ENCODE measurements around the gene ERICH6.

GRCh38 chr3:150612494-150612893 is 91.2 kb downstream of the ERICH6 start:
- TF ChIP-seq POLR2AphosphoS5 (IDR thresholded peaks at IDR 0.05; ENCODE audit: low read depth, low read length) (no peak), SIN3A (IDR thresholded peaks at IDR 0.05; ENCODE audit: borderline replicate concordance, insufficient read depth, low read length) (no peak), REST (IDR thresholded peaks at IDR 0.05; ENCODE audit: insufficient read depth in 1 of 2, low read depth in 2 of 2, low read length in 2 of 2) (no peak)

Measured in PFSK-1 (cell line).